SK-N-SH treated with all-trans-retinoic acid at 6 μM for 48 hours (cell line): ENCODE data around the gene PRDM5.
A peak's percentile ranks its signal among the peaks of the same experiment; 100 is the strongest.

Experiments
- ATAC-seq: fragments of 200-7000 bp; cut with Tn5 transposase; 3 replicates; pipeline ENCODE4 v1.9.1; 2020; ENCODE audit warnings: mild to moderate bottlenecking, moderate library complexity
- ARNTL ChIP-seq: fragments of 450-650 bp; formaldehyde crosslinking; IDR thresholded peaks from 2 replicates; pipeline ENCODE4 v1.5.0; 2020; ENCODE audit warnings: low read depth, mild to moderate bottlenecking, moderate library complexity, borderline replicate concordance
- BACH2 ChIP-seq: fragments of 250-450 bp; sonication (Bioruptor Pico); IDR thresholded peaks from 2 replicates; pipeline ENCODE4 v1.9.0; 2021; ENCODE audit warnings: mild to moderate bottlenecking, borderline replicate concordance
- CREB5 ChIP-seq: fragments of 250-450 bp; sonication (Bioruptor Pico); IDR thresholded peaks from 2 replicates; pipeline ENCODE4 v1.5.1; 2020; ENCODE audit warnings: low read depth, mild to moderate bottlenecking, moderate library complexity
- CSDC2 ChIP-seq: fragments of 250-450 bp; sonication (Bioruptor Pico); IDR thresholded peaks from 2 replicates; pipeline ENCODE4 v1.5.0; 2020; ENCODE audit warnings: mild to moderate bottlenecking, moderate library complexity
- ISL1 ChIP-seq: fragments of 250-450 bp; sonication (Bioruptor Pico); IDR thresholded peaks from 2 replicates; pipeline ENCODE4 v2.1.2; 2022; ENCODE audit warnings: mild to moderate bottlenecking, moderate library complexity
- PATZ1 ChIP-seq: fragments of 250-450 bp; sonication (Bioruptor Pico); IDR thresholded peaks from 2 replicates; pipeline ENCODE4 v1.8.0; 2020; ENCODE audit warnings: mild to moderate bottlenecking, moderate library complexity, borderline replicate concordance
- PPARA ChIP-seq: fragments of 250-450 bp; sonication (Bioruptor Pico); IDR thresholded peaks from 2 replicates; pipeline ENCODE4 v1.5.0; 2020; ENCODE audit warnings: mild to moderate bottlenecking, borderline replicate concordance
- RARB ChIP-seq: fragments of 250-450 bp; sonication (Bioruptor Pico); IDR thresholded peaks from 2 replicates; pipeline ENCODE4 v1.8.0; 2021; ENCODE audit warnings: mild to moderate bottlenecking, moderate library complexity
- SNAI2 ChIP-seq: fragments of 250-450 bp; sonication (Bioruptor Pico); IDR thresholded peaks from 2 replicates; pipeline ENCODE4 v1.5.0; 2020; ENCODE audit warnings: mild to moderate bottlenecking, moderate library complexity
- TCF4 ChIP-seq: fragments of 250-450 bp; sonication (Bioruptor Pico); IDR thresholded peaks from 2 replicates; pipeline ENCODE4 v1.8.0; 2021; ENCODE audit warnings: mild to moderate bottlenecking, moderate library complexity, borderline replicate concordance
- TOX ChIP-seq: fragments of 250-450 bp; sonication (Bioruptor Pico); IDR thresholded peaks from 2 replicates; pipeline ENCODE4 v1.8.0; 2021; ENCODE audit warnings: mild to moderate bottlenecking, moderate library complexity, borderline replicate concordance
- ZC3H10 ChIP-seq: fragments of 250-450 bp; sonication (Bioruptor Pico); IDR thresholded peaks from 2 replicates; pipeline ENCODE4 v1.5.1; 2021; ENCODE audit warnings: mild to moderate bottlenecking, moderate library complexity
- ZFP30 ChIP-seq: fragments of 450-650 bp; formaldehyde crosslinking; IDR thresholded peaks from 2 replicates; pipeline ENCODE4 v1.5.0; 2022; ENCODE audit warnings: mild to moderate bottlenecking, moderate library complexity
- ZNF565 ChIP-seq: fragments of 450-650 bp; formaldehyde crosslinking; conservative IDR thresholded peaks from 2 replicates; pipeline ENCODE4 v1.5.0; 2020; ENCODE audit warnings: low read depth, mild to moderate bottlenecking, moderate library complexity
- ZNF70 ChIP-seq: fragments of 450-650 bp; formaldehyde crosslinking; IDR thresholded peaks from 2 replicates; pipeline ENCODE4 v1.5.0; 2020; ENCODE audit warnings: mild to moderate bottlenecking, moderate library complexity
- ZNF8 ChIP-seq: fragments of 450-650 bp; formaldehyde crosslinking; IDR thresholded peaks from 2 replicates; pipeline ENCODE4 v1.5.0; 2020; ENCODE audit warnings: mild to moderate bottlenecking, moderate library complexity
- TF ChIP-seq, protein P1 (sequence below): fragments of 250-450 bp; sonication (Bioruptor Pico); IDR thresholded peaks from 2 replicates; pipeline ENCODE4 v1.5.1; 2021; ENCODE audit warnings: mild to moderate bottlenecking, moderate library complexity

Gene PRDM5

GRCh38 chr4:120773641-120774040 lies 148.9 kb downstream of the PRDM5 start (continued):
- TF ChIP-seq PATZ1 (CRISPR knock-in tag) (no peak), ZNF8 (CRISPR knock-in tag) (no peak)
- TF ChIP-seq, all 23 proteins: peak for 0

GRCh38 chr4:120771907-120772306 lies 150.6 kb downstream of the PRDM5 start:
- ATAC-seq, result no peak
- TF ChIP-seq ZFP30 (CRISPR knock-in tag) (no peak), PPARA (no peak), ZC3H10 (CRISPR knock-in tag) (no peak), ZNF70 (no peak)
- TF ChIP-seq, all 23 proteins: peak for 0

DNA sequence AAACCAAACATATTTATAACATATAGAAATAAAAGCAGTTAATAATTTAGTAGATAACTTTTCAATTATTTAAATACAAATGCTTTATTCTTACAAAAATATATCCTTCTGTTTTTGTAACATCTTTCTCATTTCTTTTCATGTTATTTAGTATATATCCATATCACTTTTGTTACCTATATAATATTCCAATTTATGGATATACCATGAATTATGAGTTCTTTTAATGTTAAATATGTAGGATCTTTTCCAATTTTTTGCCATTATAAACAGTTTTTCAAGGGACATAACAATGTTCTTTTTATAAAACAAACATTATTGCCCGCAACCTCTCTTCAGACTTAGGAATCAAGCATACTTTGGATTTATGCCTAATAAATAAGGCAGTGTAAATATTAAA lies 151.6 kb downstream of the PRDM5 start:
- no peak for TF ChIP-seq PATZ1 (CRISPR knock-in tag)
- TF ChIP-seq ZNF8 (CRISPR knock-in tag), result peak; percentile 95
- no peak for ATAC-seq

DNA sequence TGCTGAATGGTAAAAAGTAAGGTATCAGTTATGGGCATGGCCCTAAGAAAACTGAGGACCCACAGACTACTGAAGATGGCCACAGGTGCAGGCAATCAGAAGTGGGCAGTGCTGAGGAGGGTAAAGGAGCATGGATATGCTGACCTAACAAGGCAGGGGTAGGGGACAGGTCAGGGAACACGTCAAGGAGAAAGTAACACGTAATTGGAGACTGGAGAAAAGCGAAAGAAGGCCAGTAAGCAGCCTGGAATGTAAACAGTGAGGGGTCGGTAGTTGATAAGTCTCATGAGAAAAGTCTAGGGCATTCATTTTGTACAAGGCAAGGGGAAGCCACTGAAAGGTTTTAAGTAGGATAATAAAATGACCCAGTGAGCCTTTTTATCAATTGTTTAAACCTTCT lies 153.3 kb downstream of the PRDM5 start:
- 0 out of 2 replicates have a peak, but pooled peaks have one; percentile 25 for TF ChIP-seq ISL1 (CRISPR knock-in tag)
- no peak for TF ChIP-seq CREB5 (CRISPR knock-in tag)
- TF ChIP-seq BACH2, result no peak
- 0 out of 2 replicates have a peak, but pooled peaks have one; percentile 28 for TF ChIP-seq CSDC2 (CRISPR knock-in tag)
- peak; percentile 50 for ATAC-seq

DNA sequence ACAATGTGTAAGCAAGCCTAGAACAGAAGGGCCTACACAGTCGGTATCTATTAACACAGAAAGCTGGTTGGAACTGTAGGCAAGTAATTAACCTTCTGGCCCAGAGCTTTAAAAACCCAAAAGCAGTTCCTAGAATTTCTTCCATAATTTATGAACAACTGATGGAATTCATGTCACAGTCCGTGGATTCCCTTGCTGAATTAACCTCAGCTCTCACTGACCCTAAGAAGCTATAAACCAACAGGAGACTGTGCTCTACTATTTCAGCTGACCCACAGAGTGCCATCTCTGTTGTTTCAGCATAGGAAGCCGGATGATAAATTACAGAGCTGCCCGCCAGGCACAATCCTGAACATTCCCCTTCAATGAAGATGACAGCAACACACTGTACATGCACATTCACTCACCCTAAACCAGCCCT lies 157.3 kb downstream of the PRDM5 start:
- ATAC-seq, result no peak
- TF ChIP-seq ZNF70 (no peak), PATZ1 (CRISPR knock-in tag) (no peak), RARB (CRISPR knock-in tag) (no peak)
- TF ChIP-seq, protein P1, sequence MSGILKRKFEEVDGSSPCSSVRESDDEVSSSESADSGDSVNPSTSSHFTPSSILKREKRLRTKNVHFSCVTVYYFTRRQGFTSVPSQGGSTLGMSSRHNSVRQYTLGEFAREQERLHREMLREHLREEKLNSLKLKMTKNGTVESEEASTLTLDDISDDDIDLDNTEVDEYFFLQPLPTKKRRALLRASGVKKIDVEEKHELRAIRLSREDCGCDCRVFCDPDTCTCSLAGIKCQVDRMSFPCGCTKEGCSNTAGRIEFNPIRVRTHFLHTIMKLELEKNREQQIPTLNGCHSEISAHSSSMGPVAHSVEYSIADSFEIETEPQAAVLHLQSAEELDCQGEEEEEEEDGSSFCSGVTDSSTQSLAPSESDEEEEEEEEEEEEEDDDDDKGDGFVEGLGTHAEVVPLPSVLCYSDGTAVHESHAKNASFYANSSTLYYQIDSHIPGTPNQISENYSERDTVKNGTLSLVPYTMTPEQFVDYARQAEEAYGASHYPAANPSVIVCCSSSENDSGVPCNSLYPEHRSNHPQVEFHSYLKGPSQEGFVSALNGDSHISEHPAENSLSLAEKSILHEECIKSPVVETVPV (CRISPR knock-in tag), result no peak

- TF ChIP-seq TCF4 (CRISPR knock-in tag), result no peak
- TF ChIP-seq ZFP30 (CRISPR knock-in tag), result no peak
- TF ChIP-seq ZNF70, result no peak
- no peak for TF ChIP-seq TOX (CRISPR knock-in tag)
- no peak for TF ChIP-seq SNAI2 (CRISPR knock-in tag)
- TF ChIP-seq ZNF565, result no peak
- TF ChIP-seq ARNTL (CRISPR knock-in tag), result no peak
- TF ChIP-seq CSDC2 (CRISPR knock-in tag), result no peak
- TF ChIP-seq, all 23 proteins: peak for 0
- ATAC-seq, result no peak
These were observed 158.9 kb downstream of the PRDM5 start for GRCh38 chr4:120763650-120764049.
